HG02943 (cell line): ENCODE data around the gene TOMM40.
"Not testable (repeated sequence)": the region's sequence is repeated elsewhere in the genome, so short reads cannot be mapped to it uniquely, and the experiment has no call there.

Experiments
- ATAC-seq: cut with Tn5 transposase; IDR thresholded peaks from one replicate; pipeline ENCODE4 v1.9.1; 2021; ENCODE audit warnings: mild to moderate bottlenecking, low read depth, moderate library complexity; ENCODE audit not compliant: unreplicated experiment

Gene TOMM40

DNA sequence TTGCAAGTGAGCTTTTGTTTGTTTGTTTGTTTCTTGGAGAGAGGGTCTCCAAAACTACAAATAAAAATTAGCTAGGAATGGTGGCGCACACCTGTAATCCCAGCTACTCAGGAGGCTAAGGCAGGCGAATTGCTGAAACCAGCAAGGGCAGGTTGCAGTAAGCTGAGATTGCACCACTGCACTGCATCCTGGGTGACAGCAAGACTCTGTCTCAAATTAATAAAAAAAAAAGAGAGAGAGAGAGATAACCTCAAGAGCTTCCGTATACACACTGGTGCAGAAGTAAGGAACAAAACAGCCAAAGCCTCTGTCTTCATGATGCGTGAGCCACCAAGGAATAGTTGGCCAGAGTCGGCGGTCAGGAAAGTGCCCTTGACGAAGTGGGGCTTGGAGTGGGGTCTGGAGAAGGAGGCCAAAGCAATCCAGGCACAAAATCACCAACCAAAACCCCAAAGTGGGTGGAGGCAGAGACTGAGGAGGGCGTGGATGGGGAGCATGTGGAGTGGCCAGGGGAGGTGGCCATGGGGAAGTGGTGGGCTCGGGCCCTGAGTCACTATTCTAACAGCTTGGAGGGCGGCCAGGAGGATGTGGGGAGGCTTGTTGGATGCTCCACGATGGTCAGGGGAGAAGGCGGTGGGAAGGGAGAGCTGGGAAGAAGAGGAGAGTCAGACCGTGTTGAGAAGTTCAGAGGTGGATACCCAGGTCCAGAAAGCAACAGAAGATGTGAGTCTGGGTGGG is 21.2 kb upstream of the TOMM40 start:
- ATAC-seq: no peak

DNA sequence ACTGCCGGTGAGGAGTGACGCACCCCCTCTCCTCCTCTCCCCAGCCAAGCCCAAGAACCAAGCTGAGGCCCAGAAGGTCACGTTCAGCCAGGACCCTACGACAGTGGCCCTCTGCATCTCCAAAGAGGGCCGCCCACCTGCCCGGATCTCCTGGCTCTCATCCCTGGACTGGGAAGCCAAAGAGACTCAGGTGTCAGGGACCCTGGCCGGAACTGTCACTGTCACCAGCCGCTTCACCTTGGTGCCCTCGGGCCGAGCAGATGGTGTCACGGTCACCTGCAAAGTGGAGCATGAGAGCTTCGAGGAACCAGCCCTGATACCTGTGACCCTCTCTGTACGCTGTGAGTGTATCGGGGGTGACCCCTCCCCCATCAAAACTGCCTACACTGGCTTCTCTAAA is 19.2 kb upstream of the TOMM40 start:
- ATAC-seq: no peak

DNA sequence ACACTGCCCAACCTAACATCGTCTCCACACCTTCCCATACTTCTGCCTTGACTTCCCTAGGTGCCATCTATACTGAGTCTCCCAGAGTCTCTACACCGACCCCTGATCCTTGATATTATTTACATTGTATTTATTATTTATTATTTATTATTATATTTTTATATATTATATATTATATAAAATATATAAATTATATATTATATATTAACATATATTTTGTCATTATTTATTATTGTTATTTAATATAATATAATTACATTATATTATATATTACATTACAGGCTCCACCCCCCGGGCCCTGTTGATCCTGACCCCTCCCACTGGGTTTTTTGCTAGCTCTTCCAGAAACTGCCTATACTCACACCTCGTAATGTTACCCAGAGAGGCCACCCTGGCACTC is 18.4 kb upstream of the TOMM40 start:
- ATAC-seq: no peak

DNA sequence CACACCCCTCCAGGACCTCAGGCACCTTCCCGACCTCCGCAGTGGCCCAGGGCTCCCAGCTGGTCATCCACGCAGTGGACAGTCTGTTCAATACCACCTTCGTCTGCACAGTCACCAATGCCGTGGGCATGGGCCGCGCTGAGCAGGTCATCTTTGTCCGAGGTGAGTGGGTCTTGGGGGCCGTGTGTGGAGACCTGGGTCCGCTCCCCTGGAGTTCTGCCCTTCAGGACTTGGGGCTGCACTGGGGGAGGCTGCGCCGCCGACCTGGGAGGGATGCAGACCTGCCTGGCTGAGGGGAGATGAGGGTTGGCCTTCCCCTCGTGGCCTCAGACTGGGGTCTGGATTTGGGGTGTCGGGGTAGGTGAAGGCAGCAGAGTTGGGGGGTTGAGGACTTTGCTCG is 16.7 kb upstream of the TOMM40 start:
- ATAC-seq: no peak

DNA sequence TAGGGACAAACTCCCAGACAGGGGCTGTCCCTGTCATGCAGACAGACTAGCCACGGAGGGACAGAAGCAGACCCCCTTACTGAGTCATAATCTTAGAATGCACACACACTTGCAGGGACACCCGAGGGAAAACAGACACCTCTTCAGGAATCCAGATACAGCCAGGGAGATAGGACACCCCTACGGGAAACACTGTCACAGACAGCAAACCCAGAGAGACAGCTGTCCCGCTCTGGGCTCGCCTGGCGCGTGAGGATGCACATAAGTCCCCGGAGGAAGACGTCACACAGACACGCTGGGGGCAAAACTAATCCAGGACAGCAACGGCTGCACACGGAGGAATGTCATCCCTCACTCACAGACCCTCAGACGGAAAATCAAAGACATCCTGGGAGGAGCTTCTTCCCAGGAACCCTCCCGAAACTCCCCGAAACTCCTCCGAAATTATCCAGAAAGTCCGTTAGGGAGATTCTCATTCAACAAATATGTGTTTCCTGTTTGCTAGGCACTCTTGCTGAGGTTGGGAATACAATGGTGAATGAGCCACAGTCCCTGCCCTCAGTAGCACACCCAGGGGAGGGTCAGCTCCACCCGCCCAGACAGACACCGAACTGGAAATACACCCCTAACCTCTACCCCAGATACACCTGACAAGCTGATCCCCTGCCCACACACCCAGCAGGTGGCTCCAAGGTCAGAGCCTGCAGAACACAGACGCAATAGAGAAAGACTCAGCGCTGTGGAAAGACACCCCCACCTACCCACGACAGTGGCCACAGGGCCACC is 15.2 kb upstream of the TOMM40 start:
- no peak for ATAC-seq

DNA sequence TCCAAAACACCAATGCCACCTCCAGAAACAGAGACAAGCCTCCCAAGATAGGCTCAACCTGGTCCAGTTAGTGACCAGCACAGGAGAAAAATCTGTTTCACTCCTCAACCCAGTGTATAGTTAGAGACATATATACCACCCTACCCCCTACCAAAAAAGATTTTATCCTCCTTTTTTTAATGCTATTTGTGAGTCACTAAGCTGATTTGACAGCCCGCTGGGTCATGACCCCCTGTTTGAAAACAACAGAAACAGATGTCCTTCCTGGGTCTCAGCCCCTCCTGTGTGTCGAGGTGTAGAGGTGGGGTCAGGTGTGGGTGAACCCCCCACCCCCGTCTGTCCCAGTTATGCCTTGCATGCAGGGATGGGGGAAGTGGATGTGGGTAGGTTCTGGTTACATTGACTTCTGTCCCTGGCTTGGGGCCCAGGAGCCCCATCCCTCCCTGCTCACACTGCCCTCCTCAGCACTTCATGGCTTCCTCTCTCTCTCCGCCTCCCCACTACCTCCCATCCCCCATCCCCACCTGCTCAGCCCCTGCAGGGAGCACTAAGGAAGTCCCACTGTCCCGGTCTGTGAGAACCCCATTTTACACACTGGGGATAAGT is 14.0 kb upstream of the TOMM40 start:
- ATAC-seq: no peak

DNA sequence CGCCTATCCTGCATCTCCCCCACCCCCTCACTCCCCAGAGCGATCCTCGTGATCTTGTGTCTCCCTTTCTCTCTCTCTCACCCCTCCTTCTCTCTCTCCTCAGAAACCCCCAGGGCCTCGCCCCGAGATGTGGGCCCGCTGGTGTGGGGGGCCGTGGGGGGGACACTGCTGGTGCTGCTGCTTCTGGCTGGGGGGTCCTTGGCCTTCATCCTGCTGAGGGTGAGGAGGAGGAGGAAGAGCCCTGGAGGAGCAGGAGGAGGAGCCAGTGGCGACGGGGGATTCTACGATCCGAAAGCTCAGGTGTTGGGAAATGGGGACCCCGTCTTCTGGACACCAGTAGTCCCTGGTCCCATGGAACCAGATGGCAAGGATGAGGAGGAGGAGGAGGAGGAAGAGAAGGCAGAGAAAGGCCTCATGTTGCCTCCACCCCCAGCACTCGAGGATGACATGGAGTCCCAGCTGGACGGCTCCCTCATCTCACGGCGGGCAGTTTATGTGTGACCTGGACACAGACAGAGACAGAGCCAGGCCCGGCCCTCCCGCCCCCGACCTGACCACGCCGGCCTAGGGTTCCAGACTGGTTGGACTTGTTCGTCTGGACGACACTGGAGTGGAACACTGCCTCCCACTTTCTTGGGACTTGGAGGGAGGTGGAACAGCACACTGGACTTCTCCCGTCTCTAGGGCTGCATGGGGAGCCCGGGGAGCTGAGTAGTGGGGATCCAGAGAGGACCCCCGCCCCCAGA is 12.8 kb upstream of the TOMM40 start:
- ATAC-seq: no peak

DNA sequence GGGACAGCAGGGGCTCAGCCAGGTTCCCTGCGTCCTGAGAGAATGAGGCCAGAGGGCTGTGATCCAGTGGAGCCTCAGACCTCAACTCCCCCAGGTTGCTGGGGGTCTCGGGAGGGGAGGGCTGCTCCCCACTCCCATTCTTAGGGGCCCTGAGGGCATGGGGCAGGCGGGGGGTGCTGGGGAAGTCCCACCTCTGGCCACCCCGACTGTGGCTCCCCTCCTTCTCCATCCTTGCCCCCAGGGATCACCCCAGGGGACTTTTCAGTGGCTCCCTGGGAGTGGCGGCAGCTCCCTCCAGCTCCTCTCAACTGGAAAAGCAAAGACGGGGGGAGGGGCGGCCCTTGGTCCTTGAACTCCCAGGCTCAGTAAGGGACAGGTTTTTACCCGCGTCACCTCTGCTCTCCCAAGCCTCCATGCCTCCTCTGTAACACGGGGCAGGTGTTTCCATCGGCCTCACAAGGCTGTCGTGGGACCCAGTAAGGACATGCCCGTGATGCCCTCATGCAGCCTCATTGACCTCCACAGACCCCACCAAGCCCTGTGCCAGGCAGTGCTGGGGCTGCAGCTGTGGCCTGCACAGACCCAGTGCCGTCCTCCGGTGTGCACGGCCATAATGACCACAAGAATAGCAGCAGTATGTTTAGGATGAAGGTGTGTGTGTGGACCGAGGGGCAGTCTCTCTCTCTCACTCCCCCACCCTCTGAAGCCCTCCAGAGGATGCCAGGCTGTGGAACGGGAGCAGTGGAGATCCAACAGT is 11.6 kb upstream of the TOMM40 start:
- no peak for ATAC-seq

DNA sequence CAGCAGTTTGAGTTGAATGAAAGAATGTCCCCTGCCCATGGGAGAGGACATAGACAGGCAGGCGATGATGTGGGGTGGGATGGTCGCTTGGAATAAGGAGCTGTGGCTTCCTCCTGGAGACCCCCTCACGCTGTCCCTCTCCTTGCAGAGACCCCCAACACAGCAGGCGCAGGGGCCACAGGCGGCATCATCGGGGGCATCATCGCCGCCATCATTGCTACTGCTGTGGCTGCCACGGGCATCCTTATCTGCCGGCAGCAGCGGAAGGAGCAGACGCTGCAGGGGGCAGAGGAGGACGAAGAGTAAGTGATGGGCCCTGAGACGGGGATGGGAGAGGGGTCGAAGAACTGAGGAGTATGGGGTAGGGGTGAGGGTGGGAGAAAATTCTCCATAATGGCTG is 9.0 kb upstream of the TOMM40 start:
- no peak for ATAC-seq

DNA sequence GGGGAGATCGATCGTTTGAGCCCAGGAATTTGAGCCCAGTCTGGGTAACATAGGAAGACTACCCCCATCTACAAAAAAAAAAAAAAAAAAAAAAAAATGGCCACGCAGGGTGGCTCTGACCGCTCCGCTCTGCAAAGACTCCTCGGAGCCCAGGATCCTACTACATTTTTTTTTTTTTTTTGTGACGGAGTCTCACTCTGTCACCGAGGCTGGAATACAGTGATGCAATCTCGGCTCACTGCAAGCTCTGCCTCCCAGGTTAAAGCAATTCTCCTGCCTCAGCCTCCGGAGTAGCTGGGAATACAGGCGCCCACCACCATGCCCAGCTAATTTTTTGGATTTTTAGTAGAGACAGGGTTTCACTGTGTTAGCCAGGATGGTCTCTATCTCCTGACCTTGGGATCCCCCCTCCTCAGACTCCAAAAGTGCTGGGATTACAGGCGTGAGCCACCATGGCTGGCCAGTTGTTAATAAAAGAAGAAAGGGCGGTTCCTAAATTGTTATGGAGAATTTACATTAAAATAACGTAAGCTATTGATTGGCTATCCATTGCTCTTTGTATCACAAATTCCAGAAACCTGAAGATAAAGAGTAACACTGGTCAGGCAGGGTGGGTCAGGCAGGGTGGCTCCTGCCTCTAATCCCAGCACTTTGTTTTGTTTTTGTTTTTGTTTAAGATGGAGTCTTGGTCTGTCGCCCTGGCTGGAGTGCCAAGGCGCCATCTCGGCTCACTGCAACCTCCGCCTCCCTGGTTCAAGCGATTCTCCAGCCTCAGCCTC is 8.2 kb upstream of the TOMM40 start:
- ATAC-seq: not testable (repeated sequence)

DNA sequence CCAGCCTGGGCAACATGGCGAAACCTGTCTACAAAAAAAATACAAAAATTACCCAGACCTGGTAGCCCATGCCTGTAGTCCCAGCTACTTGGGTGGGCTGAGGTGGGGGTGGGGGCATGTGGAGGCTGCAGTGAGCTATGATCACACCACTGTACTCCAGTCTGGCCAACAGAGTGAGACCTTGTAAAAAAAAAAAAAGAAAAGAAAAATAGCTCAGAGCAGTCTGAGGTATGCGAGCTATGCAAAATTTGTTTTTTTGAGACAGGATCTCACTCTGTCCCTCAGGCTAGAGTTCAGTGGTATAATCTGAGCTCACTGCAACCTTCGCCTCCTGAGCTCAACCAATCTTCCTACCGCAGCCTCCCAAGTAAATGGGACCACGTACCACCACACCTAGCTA is 7.1 kb upstream of the TOMM40 start:
- no peak for ATAC-seq

DNA sequence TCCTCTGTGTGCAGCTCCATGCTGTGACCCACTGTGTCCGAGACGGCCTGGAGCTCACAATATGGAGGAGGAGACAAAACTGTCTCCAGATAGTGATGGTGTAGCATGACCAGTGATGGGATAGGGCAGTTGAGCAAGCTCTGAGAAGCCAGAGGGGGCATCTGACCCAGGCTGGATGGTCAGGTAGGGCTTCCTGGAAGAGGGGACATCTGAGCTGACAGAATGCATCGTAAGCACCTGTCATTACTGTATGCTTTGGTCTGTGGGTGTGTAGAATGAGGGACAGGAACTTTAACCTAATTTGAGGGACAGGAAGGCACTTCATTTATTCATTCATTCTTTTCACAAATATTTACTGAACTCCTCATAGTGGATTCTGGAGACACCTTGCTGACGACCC is 6.5 kb upstream of the TOMM40 start:
- no peak for ATAC-seq

DNA sequence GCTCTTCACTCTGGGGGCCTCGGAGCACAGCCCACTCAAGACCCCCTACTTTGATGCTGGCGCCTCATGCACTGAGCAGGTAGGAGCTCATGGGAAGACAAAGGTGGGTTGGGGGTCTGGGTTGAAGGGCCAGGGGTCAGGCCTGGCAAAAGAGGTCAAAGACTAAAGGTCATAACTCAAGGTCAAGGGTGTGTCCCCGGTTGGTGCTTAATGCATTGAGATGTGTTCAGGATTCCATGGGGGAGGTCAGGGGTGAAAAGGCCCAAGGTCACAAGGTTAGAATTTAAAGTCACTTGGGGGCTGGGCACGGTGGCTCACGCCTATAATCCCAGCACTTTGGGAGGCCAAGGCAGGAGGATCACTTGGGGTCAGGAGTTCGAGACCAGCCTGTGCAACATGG is 4.9 kb upstream of the TOMM40 start:
- no peak for ATAC-seq

DNA sequence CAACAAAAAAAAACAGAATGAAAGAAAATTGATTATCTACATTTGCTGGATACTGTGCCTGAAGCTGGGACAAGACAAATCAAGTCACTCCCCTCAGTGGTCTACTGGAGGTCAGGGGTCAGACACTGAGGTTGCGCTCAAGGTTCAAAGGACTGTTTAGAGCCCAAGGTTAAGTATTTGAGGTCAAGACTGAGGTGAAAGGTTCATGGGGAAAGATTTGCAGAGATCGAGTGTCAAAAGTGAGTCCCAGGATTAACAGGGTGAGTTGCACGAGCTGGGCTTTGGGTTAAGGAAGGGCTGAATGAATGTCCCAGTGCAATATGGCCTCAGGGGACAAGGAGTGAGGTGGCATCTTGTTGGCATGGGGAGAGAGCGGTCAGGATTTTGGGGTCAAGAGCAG is 3.4 kb upstream of the TOMM40 start:
- no peak for ATAC-seq

DNA sequence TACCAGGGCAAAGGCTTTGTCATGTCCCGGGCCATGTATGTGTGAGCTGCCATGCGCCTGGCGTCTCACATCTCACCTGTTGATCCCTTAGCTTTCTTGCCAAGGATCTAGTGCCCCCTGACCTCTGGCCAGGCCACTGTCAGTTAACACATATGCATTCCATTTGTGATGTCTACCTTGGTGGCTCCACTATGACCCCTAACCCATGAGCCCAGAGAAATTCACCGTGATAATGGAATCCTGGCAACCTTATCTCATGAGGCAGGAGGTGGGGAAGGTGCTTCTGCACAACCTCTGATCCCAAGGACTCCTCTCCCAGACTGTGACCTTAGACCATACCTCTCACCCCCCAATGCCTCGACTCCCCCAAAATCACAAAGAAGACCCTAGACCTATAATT is 2.7 kb upstream of the TOMM40 start:
- ATAC-seq: not testable (repeated sequence)

DNA sequence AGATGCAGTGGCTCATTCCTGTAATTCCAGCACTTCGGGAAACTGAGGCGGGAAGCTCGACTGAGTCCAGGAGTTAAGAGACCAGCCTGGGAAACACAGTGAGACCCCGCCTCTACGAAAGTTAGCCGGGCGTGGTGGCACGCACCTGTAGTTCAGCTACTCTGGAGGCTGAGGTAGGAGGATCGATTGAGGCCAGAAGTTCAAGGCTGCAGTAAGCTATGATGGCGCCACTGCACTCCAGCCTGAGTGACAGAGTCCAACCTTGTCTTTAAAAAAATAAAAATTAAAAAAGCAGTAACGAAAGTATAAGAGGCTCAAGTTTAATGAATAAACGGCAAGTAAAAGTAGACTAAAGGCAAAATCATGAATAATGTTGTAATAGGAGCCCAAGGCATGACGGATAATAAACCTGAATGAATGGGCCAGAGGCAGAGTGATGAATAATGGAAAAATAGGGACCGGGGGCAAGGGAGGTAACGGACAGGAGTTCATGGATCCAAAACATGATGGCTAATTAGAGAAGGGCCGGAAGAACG is 1.2 kb upstream of the TOMM40 start:
- ATAC-seq: no peak

DNA sequence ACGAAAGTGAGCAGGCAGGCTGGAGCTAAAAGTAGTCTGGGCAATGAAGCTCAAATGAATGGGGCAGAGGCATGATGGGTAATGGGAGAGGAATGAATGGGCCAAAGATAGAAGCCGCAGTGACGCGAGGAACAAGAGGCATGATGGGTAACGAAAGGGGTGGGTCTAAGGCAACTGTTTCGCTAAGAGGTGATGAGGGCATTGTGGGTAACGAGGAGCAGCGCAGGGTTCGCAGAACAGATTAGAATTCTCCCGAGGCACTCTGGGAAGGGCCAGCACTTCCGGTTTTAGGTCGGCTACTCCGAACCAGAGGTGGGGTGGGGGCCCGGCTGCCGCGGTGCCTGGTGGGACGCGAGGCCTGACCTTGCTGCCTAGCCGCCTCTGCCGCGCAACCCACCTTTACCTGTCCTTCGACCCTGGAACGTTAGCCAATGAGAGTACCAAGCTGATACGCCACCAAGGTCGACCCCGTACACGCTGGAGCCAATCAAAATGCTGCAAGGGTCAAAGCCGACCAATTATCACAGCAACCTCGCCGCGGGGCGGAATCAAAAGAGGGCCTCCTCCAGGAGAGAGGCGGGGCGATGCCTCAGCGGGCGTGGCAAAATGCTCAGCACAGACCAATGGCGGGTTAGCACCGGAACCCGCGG is 563 bp upstream of the TOMM40 start:
- peak; percentile 85 for ATAC-seq

DNA sequence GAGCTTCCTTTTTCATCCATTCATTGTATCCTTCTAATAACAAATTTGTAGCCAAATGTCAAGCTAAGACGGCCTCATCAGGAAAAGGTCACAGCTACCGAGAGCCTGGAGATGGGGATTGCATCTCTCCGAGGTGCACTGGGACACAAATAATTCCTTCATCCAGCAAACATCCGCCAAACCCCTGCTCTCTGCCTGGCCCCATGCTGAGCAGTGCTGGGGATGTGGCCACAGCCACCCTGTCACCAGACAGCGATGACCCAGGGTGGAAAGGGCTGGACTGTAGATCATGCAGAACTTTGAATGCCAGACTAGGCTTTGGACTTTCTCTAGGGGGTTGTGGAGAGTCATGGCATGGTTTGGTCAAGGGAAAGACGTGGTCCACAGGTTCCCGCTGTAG is 1.9 kb downstream of the TOMM40 start:
- no peak for ATAC-seq
